Stimulated activated CD8-positive, alpha-beta memory T cell treated with anti-CD3 and anti-CD28 coated beads, Interleukin-7, amount 100 ng/mL, for 24 hours (primary cell): Measurements from ENCODE around the gene PBX3.

Experiments used
- DNase-seq: peaks from one replicate; pipeline ENCODE4 v3.0.0-alpha.2; 2020; ENCODE audit warnings: low read depth

The PBX3 gene

GRCh38 chr9:125867751-125868415 lies 120.7 kb downstream of the PBX3 start:
- no peak for DNase-seq

GRCh38 chr9:125878164-125878631 lies 131.0 kb downstream of the PBX3 start:
- no peak for DNase-seq

GRCh38 chr9:125881042-125881441 lies 133.9 kb downstream of the PBX3 start:
- DNase-seq = no peak

DNA sequence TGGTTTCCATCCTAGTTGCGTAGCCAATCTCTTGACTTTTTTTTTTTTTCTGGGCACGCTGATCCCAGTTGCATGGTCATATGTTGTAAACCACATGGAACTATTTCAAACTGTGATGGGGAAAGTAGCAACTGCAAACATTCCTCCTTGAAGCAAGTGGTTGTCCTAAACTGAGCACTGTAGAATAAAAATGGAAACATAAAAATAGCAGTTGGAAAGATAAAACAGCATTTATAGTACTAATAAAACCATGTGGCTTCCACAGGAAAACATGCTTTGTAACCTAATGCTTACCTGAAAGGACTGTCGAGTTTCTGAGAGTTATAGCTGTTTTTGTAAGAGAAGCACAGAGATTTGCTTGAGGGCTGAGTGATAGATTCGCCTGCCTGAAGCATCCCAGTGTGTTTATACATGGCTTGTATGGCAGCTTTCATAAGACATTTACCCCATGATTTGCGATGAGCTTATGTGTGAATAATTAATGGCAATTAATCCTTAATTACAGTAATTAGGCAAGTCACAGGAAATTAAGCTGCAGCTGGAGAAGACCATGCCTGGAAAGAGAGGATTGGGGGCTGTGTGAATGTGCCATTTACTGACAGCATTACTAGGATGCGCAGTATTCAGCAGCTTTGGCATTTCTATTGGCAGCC lies 136.5 kb downstream of the PBX3 start:
- no peak for DNase-seq

- no peak for DNase-seq
Observed at GRCh38 chr9:125884218-125884595, 137.0 kb downstream of the PBX3 start.

GRCh38 chr9:125885405-125886034 lies 138.3 kb downstream of the PBX3 start:
- DNase-seq = no peak

DNA sequence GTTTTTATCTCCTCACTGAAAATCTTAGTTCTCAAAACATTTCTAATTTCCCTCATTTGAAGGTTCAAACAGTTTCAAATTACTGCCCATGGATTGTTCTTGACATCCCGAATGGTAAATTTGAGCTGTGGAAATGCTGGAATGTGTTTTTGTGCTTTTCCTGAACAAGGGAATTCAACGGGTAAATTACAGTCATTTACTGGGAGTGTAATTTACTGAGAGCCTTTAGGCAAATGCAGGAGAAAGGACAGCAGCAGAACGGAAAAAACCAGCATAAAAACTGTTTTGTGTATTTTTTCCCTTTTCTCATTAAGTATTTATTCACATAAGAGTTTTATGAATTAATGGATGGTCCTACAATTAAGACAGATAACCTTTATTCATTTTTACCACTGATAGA lies 139.2 kb downstream of the PBX3 start:
- no peak for DNase-seq

DNA sequence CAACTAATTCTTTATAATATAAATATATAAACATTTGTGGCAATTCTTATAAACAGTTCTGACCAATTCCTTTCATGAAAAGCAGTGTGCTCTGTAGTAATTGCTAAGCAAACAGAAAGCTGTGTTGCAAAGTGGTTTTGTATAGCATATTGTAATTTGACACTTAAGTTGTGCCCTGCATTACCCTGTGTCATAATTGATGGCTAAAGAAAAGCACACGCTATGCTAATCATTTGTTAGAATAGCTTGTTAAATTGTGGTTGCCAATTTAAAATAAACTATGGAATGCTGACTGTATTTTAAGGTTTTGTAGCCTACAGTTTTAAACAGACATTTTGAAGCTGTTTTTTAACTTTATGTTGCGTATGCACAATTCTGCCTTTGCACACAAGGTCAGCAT lies 140.0 kb downstream of the PBX3 start:
- DNase-seq = no peak

DNA sequence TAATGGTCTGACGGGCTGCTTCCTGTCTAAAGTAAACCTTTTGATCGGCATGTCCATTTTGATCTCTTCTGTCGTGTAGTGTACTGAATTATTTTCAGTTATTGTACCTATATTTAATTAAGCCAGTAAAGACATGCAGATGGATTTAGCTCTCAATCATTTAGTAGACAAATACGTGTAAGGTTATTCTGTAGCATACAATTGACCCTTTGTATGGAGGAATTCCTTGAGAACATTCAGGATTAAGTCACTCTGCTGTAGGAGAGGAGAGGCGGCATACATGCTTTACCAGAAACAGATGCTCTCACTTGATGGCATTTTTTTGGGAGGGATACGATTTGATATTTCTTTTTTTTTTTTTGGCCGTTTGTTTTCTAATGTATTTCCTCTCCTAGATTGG lies 141.0 kb downstream of the PBX3 start:
- no peak for DNase-seq

DNA sequence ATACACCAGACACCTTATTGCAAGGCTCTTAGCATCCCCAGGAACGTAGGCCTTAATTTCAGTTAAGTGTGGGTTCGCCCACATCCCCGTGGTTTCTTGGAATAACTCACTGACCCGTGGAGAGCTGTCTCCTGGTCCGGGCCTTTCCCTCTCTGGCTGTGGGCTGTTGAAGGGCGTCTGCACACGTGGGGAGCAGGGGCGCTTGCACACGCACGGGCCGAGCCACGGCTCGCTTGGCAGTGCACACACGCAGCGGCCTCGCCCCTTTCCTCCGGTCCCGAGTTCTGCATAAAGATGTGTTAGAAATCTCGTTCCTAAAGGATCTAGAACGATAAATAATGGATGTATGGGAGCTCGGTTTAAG lies 141.9 kb downstream of the PBX3 start:
- no peak for DNase-seq

- DNase-seq = no peak
Observed at GRCh38 chr9:125889476-125890419, 142.6 kb downstream of the PBX3 start.

DNA sequence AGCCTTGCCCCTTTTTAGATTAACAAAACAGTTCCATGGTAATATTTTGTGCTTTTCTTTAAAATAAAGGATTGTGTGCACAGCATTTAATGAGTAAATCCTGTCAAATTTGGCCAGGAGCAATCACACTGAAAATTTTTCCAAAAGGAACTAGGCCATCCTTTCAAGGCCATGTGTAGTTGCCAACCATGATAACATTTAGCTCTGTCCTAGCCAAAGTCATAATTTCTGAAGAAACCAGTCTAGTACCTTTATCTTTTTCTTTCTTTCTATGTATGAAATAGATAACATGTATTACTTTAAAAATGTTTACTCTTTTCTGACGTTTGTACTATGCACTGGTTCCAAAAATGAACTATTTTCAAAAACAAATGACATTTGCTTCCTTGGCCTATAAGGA lies 143.7 kb downstream of the PBX3 start:
- DNase-seq = no peak

GRCh38 chr9:125893277-125893676 lies 146.1 kb downstream of the PBX3 start:
- no peak for DNase-seq

- DNase-seq = no peak
Observed at GRCh38 chr9:125894566-125894965, 147.4 kb downstream of the PBX3 start.

DNA sequence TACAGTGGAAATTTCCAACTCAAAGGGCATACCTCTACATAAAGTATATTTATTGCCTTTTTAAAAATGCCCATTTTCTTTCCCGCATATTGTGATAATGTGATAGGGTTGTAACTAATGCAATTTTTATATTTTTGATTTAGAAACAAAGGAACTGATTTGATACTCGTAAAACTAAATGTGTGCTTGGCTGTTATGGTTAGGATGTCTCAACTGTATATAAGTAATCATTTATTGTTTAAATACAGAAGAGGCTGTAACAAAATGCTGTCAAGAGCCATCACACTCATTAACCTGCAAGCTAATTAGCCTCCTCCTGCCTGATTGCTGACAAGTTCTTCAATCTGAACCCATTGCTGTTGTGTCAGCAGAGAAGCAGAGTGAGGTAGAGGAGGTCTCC lies 149.2 kb downstream of the PBX3 start:
- no peak for DNase-seq

DNA sequence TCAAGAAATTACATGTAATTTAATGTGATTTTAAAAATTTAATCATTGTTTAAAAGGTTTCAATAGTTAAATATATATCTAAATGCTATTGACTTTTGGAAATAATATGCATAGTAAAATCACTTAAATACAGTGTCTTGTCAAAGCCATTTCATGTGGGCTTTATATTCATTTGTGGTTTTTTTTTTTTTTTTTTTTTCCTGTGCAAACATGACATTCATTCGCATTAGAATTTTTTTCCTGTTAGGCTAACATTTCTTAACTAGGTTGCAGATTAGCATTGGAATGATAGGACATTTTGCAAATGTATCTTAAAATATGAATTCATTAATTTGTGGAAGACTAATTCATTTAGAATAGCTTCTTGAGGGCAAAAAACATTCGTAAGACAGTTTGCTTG lies 149.8 kb downstream of the PBX3 start:
- no peak for DNase-seq

- no peak for DNase-seq
Observed at GRCh38 chr9:125897481-125897880, 150.3 kb downstream of the PBX3 start.

- no peak for DNase-seq
Observed at GRCh38 chr9:125902214-125902613, 155.0 kb downstream of the PBX3 start.

DNA sequence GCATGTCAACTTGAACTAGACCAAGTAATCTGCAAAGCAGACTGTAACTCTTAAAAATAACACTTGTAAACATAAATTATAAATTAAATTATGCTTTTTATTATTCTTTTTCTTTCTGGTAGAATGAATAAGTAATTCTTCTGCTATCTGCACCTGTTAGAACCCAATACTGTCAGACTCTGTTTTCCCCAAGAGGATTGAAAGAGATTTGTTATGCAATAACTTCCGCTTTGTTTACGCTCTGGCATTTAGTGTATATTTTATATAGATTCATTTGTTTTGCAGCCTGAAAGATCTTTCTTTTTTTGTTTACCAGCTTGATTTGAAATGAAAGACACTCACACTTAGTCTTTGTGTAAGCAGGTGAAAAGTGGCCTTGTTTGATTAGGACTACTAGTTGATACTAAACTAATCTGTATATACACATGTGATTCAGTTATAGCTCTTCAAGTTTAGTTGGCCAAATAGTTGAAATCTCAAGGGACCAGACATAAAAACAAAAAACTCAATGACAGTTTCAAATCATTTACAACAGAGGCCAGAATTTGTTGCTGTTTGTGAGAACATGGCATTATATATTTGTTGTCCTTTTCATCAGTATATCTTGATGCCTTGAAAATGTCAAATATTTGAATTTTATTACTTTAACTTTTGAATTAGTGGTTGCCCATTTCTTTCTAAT lies 155.8 kb downstream of the PBX3 start:
- no peak for DNase-seq

GRCh38 chr9:125904155-125904851 lies 157.1 kb downstream of the PBX3 start:
- no peak for DNase-seq

- no peak for DNase-seq
Observed at GRCh38 chr9:125906144-125906543, 159.0 kb downstream of the PBX3 start.
